Stimulated activated CD4-positive, alpha-beta T cell treated with anti-CD3 and anti-CD28 coated beads, Interleukin-2, amount 100 ng/mL, for 4 hours (primary cell): ENCODE results near the gene PMPCA.

ENCODE experiments used
- DNase-seq: peaks from one replicate; pipeline ENCODE4 v3.0.0-alpha.2; 2020; ENCODE audit warnings: low read depth

Gene PMPCA

GRCh38 chr9:136436055-136436634 lies 25.7 kb downstream of the PMPCA start:
- no peak for DNase-seq

GRCh38 chr9:136437430-136437829 lies 27.0 kb downstream of the PMPCA start:
- no peak for DNase-seq

- no peak for DNase-seq
Observed at GRCh38 chr9:136437839-136438547, 27.5 kb downstream of the PMPCA start.

GRCh38 chr9:136438548-136439480 lies 28.4 kb downstream of the PMPCA start:
- DNase-seq: peak; percentile 52

- peak; percentile 72 for DNase-seq
Observed at GRCh38 chr9:136439481-136440408, 29.3 kb downstream of the PMPCA start, which contains the start of gene INPP5E. Gene INPP5E (minus strand): TSS chr9:136439845. CDS start chr9:136439419, 426 bp downstream.

GRCh38 chr9:136441191-136441680 lies 30.8 kb downstream of the PMPCA start:
- DNase-seq: no peak

GRCh38 chr9:136441681-136442245 lies 31.3 kb downstream of the PMPCA start:
- DNase-seq: no peak

GRCh38 chr9:136442265-136442664 lies 31.8 kb downstream of the PMPCA start:
- no peak for DNase-seq

GRCh38 chr9:136443087-136443486 lies 32.6 kb downstream of the PMPCA start:
- no peak for DNase-seq

GRCh38 chr9:136443687-136444086 lies 33.2 kb downstream of the PMPCA start:
- no peak for DNase-seq

- DNase-seq: no peak
Observed at GRCh38 chr9:136444102-136444501, 33.6 kb downstream of the PMPCA start.

- no peak for DNase-seq
Observed at GRCh38 chr9:136445799-136446198, 35.3 kb downstream of the PMPCA start.

GRCh38 chr9:136447173-136447778 lies 36.8 kb downstream of the PMPCA start:
- DNase-seq: no peak

- DNase-seq: no peak
Observed at GRCh38 chr9:136448655-136449054, 38.2 kb downstream of the PMPCA start.

- DNase-seq: no peak
Observed at GRCh38 chr9:136451221-136451877, 40.9 kb downstream of the PMPCA start.

GRCh38 chr9:136453326-136453725 lies 42.9 kb downstream of the PMPCA start:
- DNase-seq: no peak

GRCh38 chr9:136454026-136454796 lies 43.8 kb downstream of the PMPCA start:
- no peak for DNase-seq

GRCh38 chr9:136455043-136456002 lies 44.9 kb downstream of the PMPCA start:
- no peak for DNase-seq
